ENCODE data around the gene POP7. TPM values are rescaled to one million over a fixed set of nuclear protein-coding genes. Genes with fewer than 3 reads are reported as not detected.
A peak's percentile ranks its signal among the peaks of the same experiment; 100 is the strongest.

POP7 gene
- total RNA-seq, 1 experiment from 2014 or later, result 72.6 TPM

- Histone ChIP-seq H3K27me3 (replicated peaks; ENCODE audit: insufficient read depth, low read depth, low read length, poor library complexity) (no peaks in the 10 kb centered on the region), H3K36me3 (ENCODE audit: insufficient read depth, low read length, poor library complexity, severe bottlenecking) (peaks cover 28% of the 10 kb centered on the region), H3K9me3 (ENCODE audit: low read depth, low read length, poor library complexity, severe bottlenecking) (no peaks in the 10 kb centered on the region), H3K27ac (ENCODE audit: low read depth, low read length, poor library complexity, severe bottlenecking) (peak overlapping the region; percentile 88), H3K4me3 (ENCODE audit: low read depth, low read length, poor library complexity, severe bottlenecking) (peak overlapping the region; percentile 98), H3K4me1 (ENCODE audit: insufficient read depth, low read length, poor library complexity, severe bottlenecking) (peaks cover 15% of the 10 kb centered on the region)
- BruUV-seq (replicated peaks), result no TSS peak
- DNase-seq (ENCODE audit: low spot score), result no peak
- CTCF ChIA-PET, result interaction anchor here (1.5 to 1.6 kb wide), 2 partner anchors 12 to 13 kb away, joined by 5 to 6 read pairs; no protein-coding TSS in a partner anchor
- intact Hi-C loops (cut with micrococcal nuclease; ENCODE audit: unreplicated experiment), result loop anchor here (5.0 kb wide), 2 partner anchors 90 to 130 kb away; partner anchors contain the start of gene PCOLCE
- POLR2A ChIA-PET (ENCODE audit: low non-redundant PET), result no interaction called here
- TF ChIP-seq EZH2 (IDR thresholded peaks at IDR 0.05; ENCODE audit: borderline replicate concordance, low read depth, low read length, poor library complexity, severe bottlenecking) (no peak), CTCF (conservative IDR thresholded peaks at IDR 0.05; ENCODE audit: low read depth, low read length) (no peak)
Observed at GRCh38 chr7:100692578-100692961, 13.4 kb upstream of the POP7 start.

- peaks cover 19% of the 10 kb centered on the region for H3K36me3 ChIP-seq (ENCODE audit: insufficient read depth, low read length, poor library complexity, severe bottlenecking)
- no peak for TF ChIP-seq EZH2 (IDR thresholded peaks at IDR 0.05; ENCODE audit: borderline replicate concordance, low read depth, low read length, poor library complexity, severe bottlenecking)
- no peak for TF ChIP-seq CTCF (conservative IDR thresholded peaks at IDR 0.05; ENCODE audit: low read depth, low read length)
- no TSS peak for BruUV-seq (replicated peaks)
- ChIA-PET POLR2A (ENCODE audit: low non-redundant PET) (no interaction called here), CTCF (no interaction called here)
- no peaks in the 10 kb centered on the region for H3K27me3 ChIP-seq (replicated peaks; ENCODE audit: insufficient read depth, low read depth, low read length, poor library complexity)
- H3K9me3 ChIP-seq (ENCODE audit: low read depth, low read length, poor library complexity, severe bottlenecking), result no peaks in the 10 kb centered on the region
- H3K4me1 ChIP-seq (ENCODE audit: insufficient read depth, low read length, poor library complexity, severe bottlenecking), result peaks cover 15% of the 10 kb centered on the region
- H3K4me3 ChIP-seq (ENCODE audit: low read depth, low read length, poor library complexity, severe bottlenecking), result peak overlapping the region; percentile 98
- intact Hi-C loops (cut with micrococcal nuclease; ENCODE audit: unreplicated experiment), result loop anchor here (5.0 kb wide), 2 partner anchors 91 to 131 kb away; partner anchors contain the start of gene PCOLCE
- H3K27ac ChIP-seq (ENCODE audit: low read depth, low read length, poor library complexity, severe bottlenecking), result peak overlapping the region; percentile 88
- DNase-seq (ENCODE audit: low spot score), result no peak
Observed at GRCh38 chr7:100693312-100694097, 12.4 kb upstream of the POP7 start.

GRCh38 chr7:100694098-100694745 is 11.7 kb upstream of the POP7 start, which contains the start of gene GIGYF1:
Gene GIGYF1, minus strand, starts transcription at chr7:100694250. Its CDS starts 6,012 bp downstream, at chr7:100688238.
- BruUV-seq (replicated peaks), result no TSS peak
- CTCF ChIA-PET, result interaction anchor here (0.7 to 3.3 kb wide), 2 partner anchors 11 to 18 kb away, joined by 3 to 9 read pairs; partner anchors contain the start of gene POP7
- peak within 1 kb of the TSS; percentile 98 for H3K4me3 ChIP-seq (ENCODE audit: low read depth, low read length, poor library complexity, severe bottlenecking)
- POLR2A ChIA-PET (ENCODE audit: low non-redundant PET), result no interaction called here
- intact Hi-C loops (cut with micrococcal nuclease; ENCODE audit: unreplicated experiment), result loop anchor here (5.0 kb wide), 2 partner anchors 92 to 132 kb away; partner anchors contain the start of gene PCOLCE
- H3K9me3 ChIP-seq (ENCODE audit: low read depth, low read length, poor library complexity, severe bottlenecking), result no peaks in the 10 kb centered on the region
- peaks cover 15% of the 10 kb centered on the region for H3K4me1 ChIP-seq (ENCODE audit: insufficient read depth, low read length, poor library complexity, severe bottlenecking)
- no peak for TF ChIP-seq CTCF (conservative IDR thresholded peaks at IDR 0.05; ENCODE audit: low read depth, low read length)
- no peak for TF ChIP-seq EZH2 (IDR thresholded peaks at IDR 0.05; ENCODE audit: borderline replicate concordance, low read depth, low read length, poor library complexity, severe bottlenecking)
- peak; percentile 76 for DNase-seq (ENCODE audit: low spot score)
- H3K27me3 ChIP-seq (replicated peaks; ENCODE audit: insufficient read depth, low read depth, low read length, poor library complexity), result peaks cover 3% of the 10 kb centered on the region
- H3K27ac ChIP-seq (ENCODE audit: low read depth, low read length, poor library complexity, severe bottlenecking), result peak within 1 kb of the TSS; percentile 88
- peaks cover 12% of the 10 kb centered on the region for H3K36me3 ChIP-seq (ENCODE audit: insufficient read depth, low read length, poor library complexity, severe bottlenecking)

All from A673 (cell line).